ENCODE results near the gene CNFN. TPM values are rescaled to one million over a fixed set of nuclear protein-coding genes. Genes with fewer than 3 reads are reported as not detected.

CNFN gene
- total RNA-seq, 1 donor from 2014 or later: not detected

GRCh38 chr19:42407816-42408175 is 17.7 kb upstream of the CNFN start:
- DNase-seq: no peak

DNA sequence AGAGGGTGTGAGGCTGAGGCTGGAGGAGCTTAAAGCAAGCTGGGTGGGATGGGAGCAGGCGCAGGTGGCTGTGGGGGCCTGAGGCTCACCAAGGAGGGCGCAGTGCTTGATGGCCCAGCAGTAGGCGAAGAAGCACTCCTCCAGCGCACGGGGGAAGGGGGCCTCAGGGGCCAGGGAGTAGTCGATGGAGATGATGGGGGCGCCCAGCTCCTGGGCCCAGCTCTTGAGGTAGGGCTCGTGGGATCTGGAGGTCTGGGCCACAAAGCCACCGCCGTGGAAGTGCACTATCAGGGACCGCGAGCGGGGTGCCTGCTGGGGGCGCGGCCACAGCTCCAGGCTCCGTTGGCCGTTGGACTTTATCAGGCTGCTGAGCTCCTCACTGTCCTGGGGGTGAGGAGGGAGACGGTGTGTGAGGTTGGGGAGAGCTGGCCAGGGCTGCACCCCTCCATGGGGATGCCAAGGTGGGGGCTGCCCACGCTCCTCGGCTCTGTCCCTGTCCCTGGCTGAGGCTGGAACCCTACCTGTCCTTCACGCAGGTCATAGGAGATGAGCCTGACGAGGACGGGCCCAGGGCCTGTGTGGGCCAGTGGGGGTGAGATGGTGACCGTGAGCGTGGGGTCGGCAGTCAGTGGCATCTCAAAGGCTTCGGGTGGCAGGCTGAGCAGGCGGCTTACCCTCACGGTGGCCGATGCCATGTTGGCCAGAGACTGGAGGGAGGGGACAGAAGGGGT is 17.2 kb upstream of the CNFN start:
- no peak for DNase-seq

DNA sequence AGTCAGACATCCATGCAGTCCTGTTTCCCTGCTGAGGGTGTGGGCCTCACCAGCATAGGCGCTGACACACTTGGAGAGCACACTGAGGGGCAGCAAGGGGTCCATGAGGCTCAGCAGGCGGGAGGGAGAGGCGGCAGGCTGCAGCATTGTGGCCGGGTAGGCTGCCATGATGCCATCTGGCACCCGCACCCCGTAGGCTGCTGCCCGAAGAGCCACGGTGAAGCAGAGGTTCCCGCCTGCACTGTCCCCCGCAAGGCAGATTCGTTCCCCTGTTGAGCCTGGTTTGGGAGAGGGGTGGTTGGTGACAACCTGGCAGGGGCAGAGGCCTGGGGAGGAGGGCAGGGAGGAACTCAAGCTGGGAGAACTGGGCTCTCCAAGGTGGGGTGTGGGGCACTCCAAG is 16.0 kb upstream of the CNFN start:
- no peak for DNase-seq

DNA sequence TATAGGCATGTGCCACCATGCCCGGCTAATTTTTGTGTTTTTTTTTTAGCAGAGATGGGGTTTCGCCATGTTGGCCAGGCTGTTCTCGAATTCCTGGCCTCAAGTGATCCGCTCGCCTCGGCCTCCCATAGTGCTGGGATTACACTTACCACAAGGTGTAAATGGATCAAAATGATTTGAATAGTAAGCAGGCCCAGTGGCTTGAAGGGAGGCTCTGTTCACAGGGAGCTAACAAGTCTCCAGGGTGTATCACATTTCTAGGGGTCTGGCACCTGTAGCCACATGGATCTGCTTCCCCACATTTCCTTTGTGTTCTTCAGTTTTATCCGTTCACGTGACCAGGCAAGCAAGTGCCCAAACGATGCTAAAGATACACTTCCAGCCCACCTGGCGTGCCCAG is 13.5 kb upstream of the CNFN start:
- no peak for DNase-seq

GRCh38 chr19:42402376-42403116 is 12.4 kb upstream of the CNFN start:
- no peak for DNase-seq

DNA sequence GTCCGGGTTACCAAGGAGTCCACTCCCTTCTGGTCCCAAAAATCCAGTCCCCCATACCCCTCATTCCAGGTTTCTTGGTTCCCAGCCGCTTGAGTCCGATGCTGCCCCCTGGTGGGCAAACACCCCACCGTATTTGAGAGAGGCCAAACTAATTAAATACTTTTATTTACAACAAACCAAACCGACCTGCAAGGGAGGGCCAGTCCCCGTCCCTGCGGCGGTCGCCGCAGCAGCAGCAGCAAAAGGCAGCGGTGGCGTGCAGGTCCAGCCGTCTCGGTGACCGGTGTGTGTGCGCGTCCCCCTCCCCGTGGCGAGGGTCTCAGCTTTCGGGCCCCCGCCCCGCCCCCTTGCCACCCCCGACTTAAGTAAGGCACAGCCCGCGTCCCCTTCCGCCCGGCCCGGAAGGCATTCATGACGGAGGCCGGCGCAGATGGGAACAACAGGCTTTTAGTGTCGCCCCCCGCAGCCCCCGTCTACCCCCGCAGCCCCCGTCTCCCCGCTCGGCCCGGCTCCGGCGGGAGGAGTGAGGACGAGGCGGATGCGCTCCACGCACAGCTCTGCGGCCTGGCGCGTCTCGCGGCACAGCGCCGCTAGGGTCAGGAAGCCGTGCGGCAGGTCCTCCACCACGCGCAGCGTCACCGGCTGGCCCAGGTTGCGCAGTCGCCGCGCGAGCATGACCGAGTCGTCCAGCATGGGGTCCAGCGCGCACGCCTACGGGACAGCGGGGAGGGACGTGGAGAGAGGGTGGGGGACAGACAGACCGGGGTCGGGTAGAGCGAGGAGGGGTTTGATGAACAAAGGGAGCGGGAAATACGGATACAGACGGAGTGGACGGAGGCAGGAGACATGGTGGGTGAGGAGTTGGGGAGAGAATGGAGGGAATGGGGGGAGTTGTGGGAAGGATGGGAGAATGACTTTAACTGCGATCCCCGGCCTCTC is 11.5 kb upstream of the CNFN start:
- DNase-seq: peak; percentile 89

GRCh38 chr19:42400404-42400803 is 10.3 kb upstream of the CNFN start:
- DNase-seq: no peak

- DNase-seq: no peak
Measured at GRCh38 chr19:42397263-42398166, 7.4 kb upstream of the CNFN start.

DNA sequence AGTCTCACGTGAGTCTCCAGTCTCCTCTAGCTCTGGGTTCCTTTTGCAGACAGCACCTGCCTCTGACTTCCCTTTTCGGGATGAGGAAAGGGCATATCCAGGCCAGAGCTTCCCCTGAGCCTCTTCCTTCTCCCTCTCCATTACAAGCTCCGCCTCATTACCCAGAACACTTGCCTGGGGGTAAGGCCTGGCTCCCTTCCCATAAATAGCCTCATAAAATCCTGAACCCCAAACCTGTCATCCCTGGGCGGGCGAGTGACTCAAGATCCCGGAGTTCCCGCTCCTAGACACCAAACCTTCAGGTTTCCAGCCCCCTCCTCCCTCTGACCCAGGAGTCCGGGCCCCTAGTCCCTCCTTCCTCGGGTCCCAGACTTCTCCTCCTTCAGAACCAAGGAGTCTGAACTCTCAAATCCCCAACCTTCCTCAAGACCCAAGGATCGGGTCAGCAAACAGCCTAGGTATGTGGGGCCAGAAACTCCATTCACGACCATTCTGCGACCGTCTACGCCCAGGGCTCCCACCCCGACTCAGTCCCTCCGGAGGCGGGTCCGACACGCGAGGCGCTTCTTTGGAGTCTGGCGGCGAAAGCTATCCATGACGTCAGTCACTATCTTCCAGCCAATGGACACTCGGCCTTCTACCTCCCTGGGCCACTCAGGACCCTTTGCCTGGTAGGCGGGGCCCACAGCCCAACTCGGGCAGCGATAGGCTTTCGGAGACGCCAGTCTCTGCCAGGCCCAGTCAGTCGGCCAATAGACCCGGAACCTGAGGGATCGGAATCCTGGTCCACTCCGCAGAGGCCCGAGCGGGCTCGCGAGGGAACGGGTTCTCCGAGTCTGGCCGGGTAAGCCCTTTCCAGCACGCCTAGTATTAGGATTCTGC is 6.5 kb upstream of the CNFN start:
- peak; percentile 99 for DNase-seq

DNA sequence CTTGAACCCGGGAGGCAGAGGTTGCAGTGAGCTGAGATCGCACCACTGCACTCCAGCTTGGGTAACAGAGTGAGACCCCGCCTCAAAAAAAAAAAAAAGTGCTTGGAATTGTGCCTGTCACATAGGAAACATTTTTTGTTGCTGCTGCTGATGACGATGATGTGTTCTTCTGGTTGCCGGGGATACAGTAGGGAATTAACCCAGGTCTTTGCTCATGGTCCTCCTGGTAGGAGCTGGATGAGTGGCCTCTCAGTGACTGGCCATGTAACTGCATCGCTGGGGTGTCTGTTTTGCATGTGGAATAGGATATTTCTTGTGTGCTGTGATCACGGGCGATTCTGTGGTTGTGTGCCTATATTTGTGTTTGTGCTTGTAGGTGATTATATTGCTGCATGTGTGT is 4.7 kb upstream of the CNFN start:
- DNase-seq: no peak

DNA sequence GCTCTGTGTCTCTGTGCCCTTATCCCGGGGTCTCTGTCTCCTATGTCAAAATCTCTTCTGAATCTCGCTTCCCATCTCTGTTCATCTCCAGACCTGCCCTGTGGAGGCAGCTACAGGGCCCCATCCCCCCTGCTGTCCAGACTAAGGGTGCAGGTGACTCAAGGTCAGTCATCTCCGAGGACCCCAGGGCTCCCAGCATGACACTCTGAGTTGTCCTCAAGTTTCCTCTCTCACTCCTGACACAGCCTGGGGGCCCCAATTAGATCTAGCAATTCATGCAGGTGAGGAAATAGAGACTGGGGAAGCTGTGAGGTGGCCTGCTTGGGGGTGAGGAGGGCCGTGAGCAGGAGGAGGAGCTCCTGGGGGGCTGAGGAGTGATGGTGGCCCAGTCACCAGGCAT is 2.1 kb upstream of the CNFN start:
- DNase-seq: no peak

- no peak for DNase-seq
Measured at GRCh38 chr19:42388851-42389489, 1.1 kb downstream of the CNFN start.

DNA sequence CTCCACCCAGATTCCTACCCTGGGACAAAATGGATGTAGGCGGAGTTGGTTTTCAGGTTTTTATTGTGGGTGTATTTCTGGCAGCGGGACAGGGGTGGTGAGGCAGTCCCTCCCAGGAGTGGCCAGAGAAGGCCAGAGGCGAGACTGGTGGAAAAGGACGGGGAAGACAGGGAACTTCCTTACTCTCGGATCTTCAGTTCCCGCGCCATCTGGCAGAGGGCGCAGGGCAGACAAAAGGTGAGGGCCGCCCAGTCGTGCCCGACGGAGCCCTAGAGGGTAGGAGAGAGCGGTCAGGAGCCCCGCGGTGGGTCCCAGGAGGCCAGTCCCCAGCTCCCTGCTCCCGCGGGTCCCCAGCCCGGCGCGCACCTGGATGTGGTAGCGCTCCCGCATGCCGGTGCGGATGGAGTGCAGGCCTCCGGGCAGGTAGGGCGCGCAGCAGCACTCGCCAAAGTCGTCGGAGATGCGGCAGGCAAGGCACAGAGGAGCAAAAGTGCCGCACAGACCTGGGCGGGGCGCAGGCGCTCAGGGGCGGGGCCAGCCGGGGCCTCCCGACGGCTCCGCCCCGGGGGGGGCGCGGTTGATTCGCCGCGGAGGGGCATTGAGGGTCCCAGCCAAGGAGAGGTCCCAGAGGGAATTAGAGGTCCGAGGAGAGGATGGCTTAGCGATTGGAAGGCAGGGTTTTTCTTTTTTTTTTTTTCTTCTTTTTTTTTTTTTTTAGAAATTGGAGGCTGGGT is 3.0 kb downstream of the CNFN start:
- DNase-seq: peak; percentile 60

- no peak for DNase-seq
Measured at GRCh38 chr19:42380155-42380554, 9.9 kb downstream of the CNFN start.

DNA sequence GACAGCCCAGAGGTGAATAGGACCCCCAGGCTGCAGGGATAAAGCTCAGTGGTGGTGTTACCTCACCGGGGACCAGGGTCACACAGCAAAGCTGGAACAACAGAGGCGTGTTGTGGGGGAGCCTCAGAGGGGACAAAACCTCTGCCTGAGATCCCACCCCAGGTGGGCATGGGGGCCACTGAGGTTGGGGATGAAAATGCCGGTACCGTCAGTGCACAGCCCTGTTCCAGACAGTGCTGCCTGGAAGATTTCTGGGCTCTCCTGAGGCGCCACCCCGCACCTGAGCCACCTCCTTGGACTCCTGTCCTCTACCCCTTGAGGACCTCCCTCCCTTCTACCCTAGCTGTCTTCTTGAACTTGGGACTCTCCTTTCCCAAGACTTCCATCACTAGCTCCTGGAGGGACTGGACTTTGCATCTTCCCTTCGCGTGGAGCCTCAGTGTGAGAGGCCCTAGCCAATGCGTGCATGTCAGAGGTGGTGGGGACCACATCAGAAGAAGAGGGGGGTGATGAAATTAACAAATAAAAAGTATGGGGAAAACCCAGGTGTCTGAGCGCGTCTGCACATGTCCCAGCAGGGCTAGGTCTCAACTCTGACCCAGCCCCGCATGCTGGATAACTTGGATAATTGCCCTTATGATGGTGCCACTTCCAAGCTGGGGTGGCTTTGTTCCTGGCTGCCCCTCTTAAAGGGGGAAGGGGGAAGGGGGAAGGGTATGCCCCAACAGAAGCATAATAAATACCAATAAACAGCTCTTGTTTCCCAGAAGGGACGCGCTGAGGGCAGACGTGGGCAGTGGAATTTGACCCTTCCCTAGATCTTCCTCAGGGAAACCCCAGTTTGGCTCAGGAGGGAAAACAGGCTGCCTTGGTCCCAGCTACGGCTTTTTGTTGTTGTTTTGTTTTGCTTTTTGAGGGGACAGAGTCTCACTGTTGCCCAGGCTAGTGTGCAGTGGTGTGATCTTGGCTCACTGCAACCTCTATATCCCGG is 11.6 kb downstream of the CNFN start:
- DNase-seq: no peak

DNA sequence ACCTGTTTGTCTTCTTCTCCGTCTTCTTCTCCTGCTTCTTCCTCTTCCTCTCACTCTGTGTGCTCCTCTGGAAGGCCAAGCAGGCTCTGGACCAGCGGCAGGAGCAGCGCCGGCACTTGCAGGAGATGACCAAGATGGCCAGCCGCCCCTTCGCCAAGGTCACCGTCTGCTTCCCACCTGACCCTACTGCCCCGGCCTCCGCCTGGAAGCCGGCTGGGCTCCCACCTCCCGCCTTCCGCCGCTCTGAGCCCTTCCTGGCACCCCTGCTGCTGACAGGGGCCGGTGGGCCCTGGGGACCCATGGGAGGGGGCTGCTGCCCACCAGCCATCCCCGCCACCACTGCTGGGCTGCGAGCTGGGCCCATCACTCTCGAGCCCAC is 13.9 kb downstream of the CNFN start:
- no peak for DNase-seq

DNA sequence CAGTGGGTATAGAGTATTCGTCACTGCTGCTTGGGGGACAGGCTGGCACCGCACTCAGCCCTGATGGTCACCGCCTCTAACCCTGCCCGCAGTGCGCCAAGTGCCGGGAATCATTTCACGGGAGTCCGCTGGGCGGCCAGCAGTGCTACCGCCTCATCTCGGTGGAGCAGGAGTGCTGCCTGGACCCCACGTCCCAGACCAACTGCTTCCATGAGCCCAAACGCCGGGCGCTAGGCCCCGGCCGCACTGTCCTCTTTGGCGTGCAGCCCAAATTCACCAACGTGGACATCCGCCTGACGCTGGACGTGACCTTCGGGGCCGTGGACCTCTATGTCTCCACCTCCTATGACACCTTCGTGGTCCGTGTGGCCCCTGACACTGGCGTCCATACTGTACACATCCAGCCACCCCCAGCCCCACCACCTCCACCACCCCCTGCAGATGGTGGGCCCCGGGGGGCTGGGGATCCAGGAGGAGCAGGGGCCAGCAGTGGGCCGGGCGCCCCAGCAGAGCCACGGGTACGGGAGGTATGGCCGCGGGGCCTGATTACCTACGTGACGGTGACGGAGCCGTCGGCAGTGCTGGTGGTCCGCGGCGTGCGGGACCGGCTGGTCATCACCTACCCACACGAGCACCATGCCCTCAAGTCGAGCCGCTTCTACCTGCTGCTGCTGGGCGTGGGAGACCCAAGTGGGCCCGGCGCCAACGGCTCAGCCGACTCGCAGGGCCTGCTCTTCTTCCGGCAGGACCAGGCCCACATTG is 14.5 kb downstream of the CNFN start:
- DNase-seq: no peak

GRCh38 chr19:42374826-42375376 is 15.2 kb downstream of the CNFN start:
- no peak for DNase-seq
